ENCODE measurements around the gene SLC22A3. TPM values are rescaled to one million over a fixed set of nuclear protein-coding genes. Genes with fewer than 3 reads are reported as not detected.
"Not testable (repeated sequence)": the region's sequence is repeated elsewhere in the genome, so short reads cannot be mapped to it uniquely, and the experiment has no call there.

The SLC22A3 gene
- total RNA-seq, 1 experiment from 2014 or later, result 4.1 TPM

DNA sequence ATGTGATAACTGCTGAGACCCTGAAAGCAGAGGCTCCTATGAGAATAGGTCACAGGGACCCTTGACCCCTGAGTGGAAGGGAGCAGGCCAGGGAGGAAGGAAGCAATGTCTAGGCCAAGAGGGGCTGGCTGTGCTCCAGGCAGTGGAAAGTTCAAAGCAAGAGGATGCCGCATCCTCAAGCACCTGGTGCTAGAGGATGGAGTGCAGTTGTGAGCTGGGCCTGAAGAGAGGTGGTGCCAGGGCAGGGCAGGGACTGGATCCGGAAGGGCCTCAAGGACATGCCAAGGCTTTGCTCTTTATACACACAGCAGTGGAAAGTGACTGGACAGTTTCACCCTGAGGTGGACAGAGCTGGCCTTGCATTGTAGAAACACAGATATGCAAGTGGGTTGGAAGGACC lies 97.0 kb downstream of the SLC22A3 start:
- POLR2A ChIA-PET, result no interaction called here
- Mint-ChIP-seq H3K27ac (no peak overlapping the region), H3K27me3 (ENCODE audit: low read depth) (peaks cover 6% of the 10 kb centered on the region), H3K36me3 (peaks cover 13% of the 10 kb centered on the region), H3K9me3 (peaks cover 11% of the 10 kb centered on the region), H3K4me3 (no peak overlapping the region), H3K4me1 (peaks cover under 1% of the 10 kb centered on the region; the same call in 1 of the 2 replicates)
- TF ChIP-seq USF2 (CRISPR knock-in tag; IDR thresholded peaks at IDR 0.05) (no peak), KAT7 (CRISPR knock-in tag; IDR thresholded peaks at IDR 0.05; ENCODE audit: borderline replicate concordance) (no peak), ZNF317 (CRISPR knock-in tag; IDR thresholded peaks at IDR 0.05; ENCODE audit: borderline replicate concordance, low read depth) (no peak), GRHL2 (CRISPR knock-in tag; IDR thresholded peaks at IDR 0.05; ENCODE audit: insufficient replicate concordance, severe bottlenecking) (no peak), FOXP4 (CRISPR knock-in tag; IDR thresholded peaks at IDR 0.05) (no peak)
- TF ChIP-seq, protein P1, sequence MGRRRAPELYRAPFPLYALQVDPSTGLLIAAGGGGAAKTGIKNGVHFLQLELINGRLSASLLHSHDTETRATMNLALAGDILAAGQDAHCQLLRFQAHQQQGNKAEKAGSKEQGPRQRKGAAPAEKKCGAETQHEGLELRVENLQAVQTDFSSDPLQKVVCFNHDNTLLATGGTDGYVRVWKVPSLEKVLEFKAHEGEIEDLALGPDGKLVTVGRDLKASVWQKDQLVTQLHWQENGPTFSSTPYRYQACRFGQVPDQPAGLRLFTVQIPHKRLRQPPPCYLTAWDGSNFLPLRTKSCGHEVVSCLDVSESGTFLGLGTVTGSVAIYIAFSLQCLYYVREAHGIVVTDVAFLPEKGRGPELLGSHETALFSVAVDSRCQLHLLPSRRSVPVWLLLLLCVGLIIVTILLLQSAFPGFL (CRISPR knock-in tag; IDR thresholded peaks at IDR 0.05; ENCODE audit: borderline replicate concordance), result no peak
- no peak for ATAC-seq
- CTCF ChIA-PET, result interaction anchor here (1.6 kb wide), 1 partner anchor 10 kb away, joined by 5 read pairs; no protein-coding TSS in a partner anchor
- no peak for DNase-seq (ENCODE audit: low spot score)

- POLR2A ChIA-PET, result no interaction called here
- DNase-seq (ENCODE audit: low spot score) (no peak), ATAC-seq (no peak)
- CTCF ChIA-PET, result no interaction called here
- no peak overlapping the region for H3K4me3 Mint-ChIP-seq
- no peak for TF ChIP-seq NR2C2 (CRISPR knock-in tag; IDR thresholded peaks at IDR 0.05)
- TF ChIP-seq FOXP4 (CRISPR knock-in tag; IDR thresholded peaks at IDR 0.05), result no peak
- TF ChIP-seq, protein P2, sequence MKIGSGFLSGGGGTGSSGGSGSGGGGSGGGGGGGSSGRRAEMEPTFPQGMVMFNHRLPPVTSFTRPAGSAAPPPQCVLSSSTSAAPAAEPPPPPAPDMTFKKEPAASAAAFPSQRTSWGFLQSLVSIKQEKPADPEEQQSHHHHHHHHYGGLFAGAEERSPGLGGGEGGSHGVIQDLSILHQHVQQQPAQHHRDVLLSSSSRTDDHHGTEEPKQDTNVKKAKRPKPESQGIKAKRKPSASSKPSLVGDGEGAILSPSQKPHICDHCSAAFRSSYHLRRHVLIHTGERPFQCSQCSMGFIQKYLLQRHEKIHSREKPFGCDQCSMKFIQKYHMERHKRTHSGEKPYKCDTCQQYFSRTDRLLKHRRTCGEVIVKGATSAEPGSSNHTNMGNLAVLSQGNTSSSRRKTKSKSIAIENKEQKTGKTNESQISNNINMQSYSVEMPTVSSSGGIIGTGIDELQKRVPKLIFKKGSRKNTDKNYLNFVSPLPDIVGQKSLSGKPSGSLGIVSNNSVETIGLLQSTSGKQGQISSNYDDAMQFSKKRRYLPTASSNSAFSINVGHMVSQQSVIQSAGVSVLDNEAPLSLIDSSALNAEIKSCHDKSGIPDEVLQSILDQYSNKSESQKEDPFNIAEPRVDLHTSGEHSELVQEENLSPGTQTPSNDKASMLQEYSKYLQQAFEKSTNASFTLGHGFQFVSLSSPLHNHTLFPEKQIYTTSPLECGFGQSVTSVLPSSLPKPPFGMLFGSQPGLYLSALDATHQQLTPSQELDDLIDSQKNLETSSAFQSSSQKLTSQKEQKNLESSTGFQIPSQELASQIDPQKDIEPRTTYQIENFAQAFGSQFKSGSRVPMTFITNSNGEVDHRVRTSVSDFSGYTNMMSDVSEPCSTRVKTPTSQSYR (CRISPR knock-in tag; IDR thresholded peaks at IDR 0.05), result no peak
- no peak for TF ChIP-seq USF2 (CRISPR knock-in tag; IDR thresholded peaks at IDR 0.05)
- no peak for TF ChIP-seq USF1 (CRISPR knock-in tag; IDR thresholded peaks at IDR 0.05)
- TF ChIP-seq SMAD3 (CRISPR knock-in tag; IDR thresholded peaks at IDR 0.05; ENCODE audit: borderline replicate concordance), result no peak
- no peak for TF ChIP-seq ZNF263 (CRISPR knock-in tag; IDR thresholded peaks at IDR 0.05; ENCODE audit: low read depth)
- TF ChIP-seq, protein P3, sequence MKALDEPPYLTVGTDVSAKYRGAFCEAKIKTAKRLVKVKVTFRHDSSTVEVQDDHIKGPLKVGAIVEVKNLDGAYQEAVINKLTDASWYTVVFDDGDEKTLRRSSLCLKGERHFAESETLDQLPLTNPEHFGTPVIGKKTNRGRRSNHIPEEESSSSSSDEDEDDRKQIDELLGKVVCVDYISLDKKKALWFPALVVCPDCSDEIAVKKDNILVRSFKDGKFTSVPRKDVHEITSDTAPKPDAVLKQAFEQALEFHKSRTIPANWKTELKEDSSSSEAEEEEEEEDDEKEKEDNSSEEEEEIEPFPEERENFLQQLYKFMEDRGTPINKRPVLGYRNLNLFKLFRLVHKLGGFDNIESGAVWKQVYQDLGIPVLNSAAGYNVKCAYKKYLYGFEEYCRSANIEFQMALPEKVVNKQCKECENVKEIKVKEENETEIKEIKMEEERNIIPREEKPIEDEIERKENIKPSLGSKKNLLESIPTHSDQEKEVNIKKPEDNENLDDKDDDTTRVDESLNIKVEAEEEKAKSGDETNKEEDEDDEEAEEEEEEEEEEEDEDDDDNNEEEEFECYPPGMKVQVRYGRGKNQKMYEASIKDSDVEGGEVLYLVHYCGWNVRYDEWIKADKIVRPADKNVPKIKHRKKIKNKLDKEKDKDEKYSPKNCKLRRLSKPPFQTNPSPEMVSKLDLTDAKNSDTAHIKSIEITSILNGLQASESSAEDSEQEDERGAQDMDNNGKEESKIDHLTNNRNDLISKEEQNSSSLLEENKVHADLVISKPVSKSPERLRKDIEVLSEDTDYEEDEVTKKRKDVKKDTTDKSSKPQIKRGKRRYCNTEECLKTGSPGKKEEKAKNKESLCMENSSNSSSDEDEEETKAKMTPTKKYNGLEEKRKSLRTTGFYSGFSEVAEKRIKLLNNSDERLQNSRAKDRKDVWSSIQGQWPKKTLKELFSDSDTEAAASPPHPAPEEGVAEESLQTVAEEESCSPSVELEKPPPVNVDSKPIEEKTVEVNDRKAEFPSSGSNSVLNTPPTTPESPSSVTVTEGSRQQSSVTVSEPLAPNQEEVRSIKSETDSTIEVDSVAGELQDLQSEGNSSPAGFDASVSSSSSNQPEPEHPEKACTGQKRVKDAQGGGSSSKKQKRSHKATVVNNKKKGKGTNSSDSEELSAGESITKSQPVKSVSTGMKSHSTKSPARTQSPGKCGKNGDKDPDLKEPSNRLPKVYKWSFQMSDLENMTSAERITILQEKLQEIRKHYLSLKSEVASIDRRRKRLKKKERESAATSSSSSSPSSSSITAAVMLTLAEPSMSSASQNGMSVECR (CRISPR knock-in tag; IDR thresholded peaks at IDR 0.05; ENCODE audit: borderline replicate concordance), result no peak
- TF ChIP-seq, protein P4, sequence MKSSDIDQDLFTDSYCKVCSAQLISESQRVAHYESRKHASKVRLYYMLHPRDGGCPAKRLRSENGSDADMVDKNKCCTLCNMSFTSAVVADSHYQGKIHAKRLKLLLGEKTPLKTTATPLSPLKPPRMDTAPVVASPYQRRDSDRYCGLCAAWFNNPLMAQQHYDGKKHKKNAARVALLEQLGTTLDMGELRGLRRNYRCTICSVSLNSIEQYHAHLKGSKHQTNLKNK (CRISPR knock-in tag; IDR thresholded peaks at IDR 0.05), result no peak
- H3K36me3 Mint-ChIP-seq, result peaks cover 21% of the 10 kb centered on the region
- peaks cover 2% of the 10 kb centered on the region for H3K27me3 Mint-ChIP-seq (ENCODE audit: low read depth)
- no peaks in the 10 kb centered on the region for H3K4me1 Mint-ChIP-seq
- peaks cover 20% of the 10 kb centered on the region for H3K9me3 Mint-ChIP-seq
- H3K27ac Mint-ChIP-seq, result no peak overlapping the region
Measured at GRCh38 chr6:160447350-160447749, 99.2 kb downstream of the SLC22A3 start.

DNA sequence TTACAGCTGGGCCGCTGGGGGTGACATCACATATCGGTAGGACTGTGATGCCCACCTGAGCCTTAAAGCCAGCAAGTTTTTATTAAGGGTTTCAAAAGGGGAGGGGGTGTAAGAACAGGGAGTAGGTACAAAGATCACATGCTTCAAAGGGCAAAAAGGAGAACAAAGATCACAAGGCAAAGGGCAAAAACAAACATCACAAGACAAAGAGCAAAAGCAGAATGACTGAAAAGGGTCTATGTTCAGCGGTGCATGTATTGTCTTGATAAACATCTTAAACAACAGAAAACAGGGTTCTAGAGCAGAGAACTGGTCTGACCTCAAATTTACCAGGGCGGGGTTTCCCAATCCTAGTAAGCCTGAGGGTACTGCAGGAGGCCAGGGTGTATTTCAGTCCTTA lies 101.6 kb downstream of the SLC22A3 start:
- POLR2A ChIA-PET; H3K27me3 Mint-ChIP-seq (ENCODE audit: low read depth); H3K4me1 Mint-ChIP-seq; CTCF ChIA-PET; ATAC-seq; H3K27ac Mint-ChIP-seq; DNase-seq (ENCODE audit: low spot score); H3K4me3 Mint-ChIP-seq: not testable (repeated sequence)
- H3K36me3 Mint-ChIP-seq, result peaks cover 21% of the 10 kb centered on the region
- peaks cover 20% of the 10 kb centered on the region for H3K9me3 Mint-ChIP-seq

All from WTC11 (cell line).